ENCODE measurements around the gene MYO1C. TPM values are rescaled to one million over a fixed set of nuclear protein-coding genes. Genes with fewer than 3 reads are reported as not detected.

Gene MYO1C
- total and polyA plus RNA-seq, 10 donors = 14.6 to 135 (median 58.5) TPM

Other genes with a start within 250 kb of the MYO1C start
- not detected for gene BHLHA9, start 222.2 kb downstream of the MYO1C start, total RNA-seq
- not detected for gene BHLHA9, start 222.2 kb downstream of the MYO1C start, polyA plus RNA-seq
- gene TRARG1, start 213.0 kb downstream of the MYO1C start, total RNA-seq = not detected
- under 1 TPM; 0.03 to 0.22 (median 0.11) TPM for gene TRARG1, start 213.0 kb downstream of the MYO1C start, polyA plus RNA-seq
- 100 to 1,000 TPM; 234 to 645 (median 289) TPM for gene YWHAE, start 92.5 kb downstream of the MYO1C start, total RNA-seq
- 100 to 1,000 TPM; 104 to 199 (median 142) TPM for gene YWHAE, start 92.5 kb downstream of the MYO1C start, polyA plus RNA-seq
- 10 to 100 TPM; 39.3 to 54.6 (median 48.2) TPM for gene CRK, start 36.5 kb downstream of the MYO1C start, total RNA-seq
- 10 to 100 TPM; 11.7 to 20.7 (median 12.0) TPM for gene CRK, start 36.5 kb downstream of the MYO1C start, polyA plus RNA-seq
- 100 to 1,000 TPM in 1 of 7 donors, 10 to 100 TPM in 6; 43.1 to 107 (median 55.2) TPM for gene INPP5K, start 23.9 kb upstream of the MYO1C start, total RNA-seq
- 10 to 100 TPM; 22.3 to 35.8 (median 23.4) TPM for gene INPP5K, start 23.9 kb upstream of the MYO1C start, polyA plus RNA-seq
- 10 to 100 TPM; 47.3 to 88.0 (median 68.9) TPM for gene PITPNA, start 70.1 kb upstream of the MYO1C start, total RNA-seq
- gene PITPNA, start 70.1 kb upstream of the MYO1C start, polyA plus RNA-seq = 10 to 100 TPM; 17.0 to 29.6 (median 17.1) TPM
- gene SLC43A2, start 136.1 kb upstream of the MYO1C start, total RNA-seq = 10 to 100 TPM; 51.1 to 84.6 (median 67.3) TPM
- gene SLC43A2, start 136.1 kb upstream of the MYO1C start, polyA plus RNA-seq = 10 to 100 TPM; 12.6 to 26.8 (median 14.9) TPM
- 100 to 1,000 TPM in 2 of 7 donors, 10 to 100 TPM in 5; 55.5 to 112 (median 66.5) TPM for gene SCARF1, start 153.0 kb upstream of the MYO1C start, total RNA-seq
- 10 to 100 TPM in 2 of 3 donors, 1 to 10 TPM in 1; 5.1 to 31.2 (median 13.6) TPM for gene SCARF1, start 153.0 kb upstream of the MYO1C start, polyA plus RNA-seq
- gene RILP, start 157.2 kb upstream of the MYO1C start, total RNA-seq = 10 to 100 TPM; 15.8 to 43.9 (median 28.9) TPM
- gene RILP, start 157.2 kb upstream of the MYO1C start, polyA plus RNA-seq = 10 to 100 TPM; 14.7 to 25.6 (median 17.4) TPM
- 100 to 1,000 TPM; 210 to 320 (median 268) TPM for gene PRPF8, start 192.2 kb upstream of the MYO1C start, total RNA-seq
- gene PRPF8, start 192.2 kb upstream of the MYO1C start, polyA plus RNA-seq = 10 to 100 TPM; 67.2 to 91.8 (median 74.8) TPM
- gene TLCD2, start 217.7 kb upstream of the MYO1C start, total RNA-seq = 1 to 10 TPM; 1.7 to 5.4 (median 3.1) TPM
- gene TLCD2, start 217.7 kb upstream of the MYO1C start, polyA plus RNA-seq = under 1 TPM; 0.26 to 0.67 (median 0.28) TPM
- gene WDR81, start 232.0 kb upstream of the MYO1C start, total RNA-seq = 10 to 100 TPM; 38.2 to 74.7 (median 54.7) TPM
- gene WDR81, start 232.0 kb upstream of the MYO1C start, polyA plus RNA-seq = 10 to 100 TPM; 16.2 to 41.3 (median 29.3) TPM

All from spleen (tissue), 10 donors.